HFFc6 (cell line): ENCODE measurements around the gene PPTC7. TPM values are rescaled to one million over a fixed set of nuclear protein-coding genes. Genes with fewer than 3 reads are reported as not detected.

Source experiments
- DNase-seq: peaks from one replicate; pipeline ENCODE4 v3.0.0-alpha.2; 2018
- H3K27ac Mint-ChIP-seq: 2 replicates; pipeline ENCODE4 v1.8.0; 2020; ENCODE audit warnings: mild to moderate bottlenecking, mixed read lengths
- H3K27me3 Mint-ChIP-seq: 2 replicates; pipeline ENCODE4 v1.8.0; 2021; ENCODE audit warnings: mild to moderate bottlenecking, moderate library complexity, mixed read lengths; ENCODE audit not compliant: insufficient read depth
- H3K36me3 Mint-ChIP-seq: 2 replicates; pipeline ENCODE4 v1.8.0; 2021; ENCODE audit warnings: low read depth, mixed read lengths
- H3K4me1 Mint-ChIP-seq: 2 replicates; pipeline ENCODE4 v1.8.0; 2020; ENCODE audit warnings: low read depth, mixed read lengths
- H3K4me3 Mint-ChIP-seq: 2 replicates; pipeline ENCODE4 v1.8.0; 2020; ENCODE audit warnings: mild to moderate bottlenecking, moderate library complexity, mixed read lengths
- H3K9me3 Mint-ChIP-seq: 2 replicates; pipeline ENCODE4 v1.8.0; 2020; ENCODE audit warnings: mild to moderate bottlenecking, mixed read lengths
- total RNA-seq, 6 experiments: library from RNA; stranded (reverse); fragmentation: NEBNext Ultra II Directional; extraction: Animal tissue kit (Norgen Biotek cat#: 25700); gene quantifications; 2 replicates in 1 of 6; 3 replicates in 5 of 6; pipeline ENCODE4 v1.2.3, GENCODE V29; 2021
- TF ChIP-seq, protein P1 (sequence below): fragments of 200-600 bp; sonication (generic); IDR thresholded peaks from 2 replicates; pipeline ENCODE4 v1.5.0; 2021; ENCODE audit warnings: antibody characterized with exemption, mild to moderate bottlenecking

PPTC7 gene
- total RNA-seq, 6 experiments from 2014 or later, result 8.9 to 13.6 (median 12.0) TPM

DNA sequence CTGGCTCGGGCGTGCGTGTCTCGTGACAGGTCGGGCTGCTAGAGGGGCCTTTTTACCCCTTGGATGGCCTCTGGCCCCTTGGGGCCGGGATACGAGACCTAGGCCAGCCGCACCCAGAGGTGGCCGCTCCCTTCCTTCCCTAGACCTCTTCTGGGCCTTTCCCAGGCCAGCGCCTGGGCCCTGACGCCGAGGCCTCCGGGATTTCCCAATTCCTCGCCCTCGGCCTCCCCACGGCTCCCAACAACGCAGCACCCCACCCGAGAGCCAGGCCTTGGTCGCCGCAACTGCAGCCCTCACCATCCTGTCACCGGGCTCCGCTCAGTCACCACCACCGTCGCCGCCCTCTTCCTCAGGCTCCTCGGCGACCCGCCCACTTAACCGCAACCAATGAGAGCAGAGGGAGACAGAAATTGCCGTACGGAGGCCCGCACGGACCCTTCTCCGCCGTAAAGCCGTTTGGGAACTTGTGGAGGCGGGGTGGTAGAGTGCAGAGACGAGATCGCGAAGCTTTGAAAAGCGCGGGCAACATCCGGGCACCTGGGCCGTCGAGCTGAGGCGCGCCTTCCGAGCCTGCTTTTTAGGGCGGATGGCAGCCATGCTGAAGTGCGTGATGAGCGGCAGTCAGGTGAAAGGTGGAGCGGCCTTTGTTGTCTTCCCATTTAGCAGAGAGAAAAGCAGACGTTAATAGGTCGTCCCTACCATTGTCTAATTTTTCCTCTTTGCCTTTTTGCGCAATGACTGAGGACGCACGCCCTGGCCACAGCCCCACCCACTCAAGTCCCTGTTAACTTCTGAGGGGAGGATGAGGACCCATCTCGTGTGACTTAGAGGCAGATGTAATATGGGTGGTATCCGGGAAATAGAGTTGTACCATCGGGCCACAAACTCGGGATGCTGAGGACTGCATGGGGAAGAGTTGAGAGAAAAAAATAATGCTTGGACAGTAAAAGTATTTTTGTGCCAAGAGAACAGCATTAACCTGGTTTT, 81.1 kb downstream of the PPTC7 start, which contains the start of the genes RAD9B and VPS29:
Gene RAD9B, plus strand, starts transcription at position 580 of the 987 bp plus-strand sequence. Its CDS starts 7 bp downstream, at position 587.
Gene VPS29, minus strand, starts transcription at position 360 of the 987 bp plus-strand sequence. Its CDS starts 60 bp downstream, at position 300.
- H3K4me3 Mint-ChIP-seq, result peak within 1 kb of the TSS; percentile 100
- H3K4me1 Mint-ChIP-seq, result peaks cover 35% of the 10 kb centered on the region
- peaks cover 4% of the 10 kb centered on the region for H3K27me3 Mint-ChIP-seq
- DNase-seq, result peak; percentile 98
- H3K36me3 Mint-ChIP-seq, result peaks cover 19% of the 10 kb centered on the region
- TF ChIP-seq, protein P1, sequence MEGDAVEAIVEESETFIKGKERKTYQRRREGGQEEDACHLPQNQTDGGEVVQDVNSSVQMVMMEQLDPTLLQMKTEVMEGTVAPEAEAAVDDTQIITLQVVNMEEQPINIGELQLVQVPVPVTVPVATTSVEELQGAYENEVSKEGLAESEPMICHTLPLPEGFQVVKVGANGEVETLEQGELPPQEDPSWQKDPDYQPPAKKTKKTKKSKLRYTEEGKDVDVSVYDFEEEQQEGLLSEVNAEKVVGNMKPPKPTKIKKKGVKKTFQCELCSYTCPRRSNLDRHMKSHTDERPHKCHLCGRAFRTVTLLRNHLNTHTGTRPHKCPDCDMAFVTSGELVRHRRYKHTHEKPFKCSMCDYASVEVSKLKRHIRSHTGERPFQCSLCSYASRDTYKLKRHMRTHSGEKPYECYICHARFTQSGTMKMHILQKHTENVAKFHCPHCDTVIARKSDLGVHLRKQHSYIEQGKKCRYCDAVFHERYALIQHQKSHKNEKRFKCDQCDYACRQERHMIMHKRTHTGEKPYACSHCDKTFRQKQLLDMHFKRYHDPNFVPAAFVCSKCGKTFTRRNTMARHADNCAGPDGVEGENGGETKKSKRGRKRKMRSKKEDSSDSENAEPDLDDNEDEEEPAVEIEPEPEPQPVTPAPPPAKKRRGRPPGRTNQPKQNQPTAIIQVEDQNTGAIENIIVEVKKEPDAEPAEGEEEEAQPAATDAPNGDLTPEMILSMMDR, result no peak
- H3K9me3 Mint-ChIP-seq, result peaks cover 7% of the 10 kb centered on the region
- H3K27ac Mint-ChIP-seq, result peak within 1 kb of the TSS; percentile 99

DNA sequence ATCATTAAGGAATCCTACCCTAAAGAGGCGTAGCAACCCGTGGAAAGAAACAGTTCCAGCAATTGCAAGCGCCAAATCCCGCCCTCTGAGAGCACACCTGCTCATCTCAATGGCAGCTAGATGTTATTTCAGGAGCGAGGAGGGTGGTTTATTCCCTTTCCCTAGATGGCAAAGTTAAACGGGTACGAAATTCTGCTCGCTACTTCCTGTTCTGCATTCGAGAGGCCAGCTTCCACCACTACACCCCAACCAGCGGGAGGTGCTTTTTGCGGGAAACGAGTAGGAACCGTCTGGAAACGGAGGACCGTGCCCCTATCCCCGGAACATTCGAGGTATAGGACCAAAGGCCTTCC, 81.7 kb downstream of the PPTC7 start:
- H3K4me1 Mint-ChIP-seq, result peaks cover 35% of the 10 kb centered on the region

DNA sequence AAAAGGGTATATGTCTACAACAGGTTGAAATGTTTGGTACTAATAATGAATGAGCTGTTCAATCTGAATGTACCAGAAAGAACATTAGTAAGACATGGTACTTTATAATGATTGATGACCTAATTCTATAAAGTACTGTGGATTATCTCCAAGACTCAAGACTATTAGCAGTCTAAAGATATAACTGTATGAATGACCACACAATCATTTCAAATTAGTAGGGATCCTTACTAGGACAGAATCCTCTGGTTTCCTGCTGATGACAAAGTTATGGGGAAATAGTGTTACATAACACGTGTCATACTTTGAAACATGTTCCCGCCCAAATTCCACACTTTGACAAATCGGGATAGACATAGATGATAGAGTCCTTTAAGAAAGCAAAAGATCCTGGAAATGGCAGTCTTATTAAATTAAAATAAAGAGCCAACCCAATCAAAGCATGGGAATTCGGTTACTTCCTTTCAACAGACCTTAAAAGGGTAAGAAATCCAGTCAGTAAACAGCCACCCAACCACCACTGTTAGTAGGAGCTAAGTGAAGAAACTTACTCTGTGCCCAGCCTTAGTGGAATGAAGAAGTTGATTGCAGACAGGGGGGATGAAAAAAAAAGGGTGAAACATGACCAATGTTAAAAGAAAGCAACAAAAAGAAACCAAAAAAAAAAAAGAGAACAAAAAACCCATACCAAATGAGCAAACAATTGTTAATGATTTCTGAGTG, 84.0 kb downstream of the PPTC7 start:
- peaks cover 7% of the 10 kb centered on the region for H3K9me3 Mint-ChIP-seq
- H3K36me3 Mint-ChIP-seq, result peaks cover 26% of the 10 kb centered on the region
- TF ChIP-seq, protein P1, result no peak
- H3K27me3 Mint-ChIP-seq, result peaks cover 4% of the 10 kb centered on the region
- peak; percentile 56 for DNase-seq
- peak overlapping the region; percentile 78 for H3K4me3 Mint-ChIP-seq
- H3K27ac Mint-ChIP-seq, result peak overlapping the region; percentile 81
- H3K4me1 Mint-ChIP-seq, result peaks cover 35% of the 10 kb centered on the region

More for the DNA sequence above, 81.7 kb downstream of the PPTC7 start:
- peak; percentile 66 for DNase-seq
- Mint-ChIP-seq H3K27me3 (peaks cover 4% of the 10 kb centered on the region), H3K36me3 (peaks cover 19% of the 10 kb centered on the region), H3K4me3 (peak overlapping the region; percentile 100), H3K27ac (peak overlapping the region; percentile 99), H3K9me3 (peaks cover 7% of the 10 kb centered on the region)
- TF ChIP-seq, protein P1, result peak; percentile 20; the same call in 1 of the 2 replicates

Other genes starting within 250 kb of the PPTC7 start
- 10 to 100 TPM; 48.7 to 58.8 (median 57.3) TPM for gene ANAPC7, start 179.6 kb downstream of the PPTC7 start, total RNA-seq
- gene ARPC3, start 133.0 kb downstream of the PPTC7 start, total RNA-seq, result 100 to 1,000 TPM; 301 to 338 (median 317) TPM
- gene GPN3, start 115.1 kb downstream of the PPTC7 start, total RNA-seq, result 10 to 100 TPM; 22.9 to 30.4 (median 25.1) TPM
- gene FAM216A, start 114.5 kb downstream of the PPTC7 start, total RNA-seq, result 10 to 100 TPM; 16.4 to 25.2 (median 18.0) TPM
- 100 to 1,000 TPM in 5 of 6 experiments, 10 to 100 TPM in 1; 98.0 to 116 (median 110) TPM for gene VPS29, start 81.2 kb downstream of the PPTC7 start, total RNA-seq
- 1 to 10 TPM in 1 of 6 experiments, under 1 TPM in 5; 0.55 to 1.1 (median 0.77) TPM for gene RAD9B, start 81.0 kb downstream of the PPTC7 start, total RNA-seq
- gene TCTN1, start 30.8 kb upstream of the PPTC7 start, total RNA-seq, result 10 to 100 TPM; 24.2 to 30.3 (median 25.6) TPM
- gene HVCN1, start 105.8 kb upstream of the PPTC7 start, total RNA-seq, result under 1 TPM in 5 of 6 experiments, not detected in 1; 0.09 to 0.71 (median 0.33) TPM
- gene PPP1CC, start 159.6 kb upstream of the PPTC7 start, total RNA-seq, result 100 to 1,000 TPM in 5 of 6 experiments, 10 to 100 TPM in 1; 95.2 to 140 (median 134) TPM